Esophagus muscularis mucosa (tissue), 4 donors: ENCODE data around the gene PAM.

Experiments
- CTCF ChIP-seq, 3 experiments: fragments of 200-600 bp in 2 of 3; fragments of 450-650 bp in 1 of 3; sonication (generic) in 2 of 3; IDR thresholded peaks; one replicate each; pipeline ENCODE4 v1.5.1; 2017 to 2019; ENCODE audit warnings: antibody characterized with exemption in 3 of 3, mild to moderate bottlenecking in 2 of 3, moderate library complexity in 1 of 3
- EP300 ChIP-seq: sonication (generic); formaldehyde crosslinking; IDR thresholded peaks from one replicate; pipeline ENCODE4 v1.6.1; 2017; ENCODE audit warnings: antibody characterized with exemption
- POLR2A ChIP-seq: fragments of 450-650 bp; IDR thresholded peaks from one replicate; pipeline ENCODE4 v1.6.1; 2017; ENCODE audit warnings: antibody characterized with exemption, moderate library complexity, mild to moderate bottlenecking, low read depth
- POLR2AphosphoS5 ChIP-seq, 2 donors: sonication (generic); formaldehyde crosslinking; IDR thresholded peaks; one replicate each; pipeline ENCODE4 v1.6.1; 2017; ENCODE audit warnings: antibody characterized with exemption in 2 of 2

- no peak for TF ChIP-seq POLR2A
- no peak for TF ChIP-seq CTCF (IDR thresholded peaks at IDR 0.05)
- no peak for TF ChIP-seq EP300
- no peak for TF ChIP-seq POLR2AphosphoS5 (IDR thresholded peaks at IDR 0.05)
Observed at GRCh38 chr5:102713278-102713677, 41.8 kb upstream of the PAM start.
